Activated naive CD8-positive, alpha-beta T cell treated with anti-CD3 and anti-CD28 coated beads, Interleukin-2, amount 50 U/mL, for 24 hours (primary cell): ENCODE results near the gene FBXL15.

Experiments used
- ATAC-seq: fragments of 150-1000 bp; cut with Tn5 transposase; one replicate; pipeline ENCODE4 v1.10.0; 2021
- DNase-seq: peaks from one replicate; pipeline ENCODE4 v3.0.0; 2021
- H3K27ac Mint-ChIP-seq: one replicate; pipeline ENCODE4 v1.8.0; 2021; ENCODE audit warnings: mild to moderate bottlenecking, mixed read lengths
- H3K27me3 Mint-ChIP-seq: one replicate; pipeline ENCODE4 v1.8.0; 2021; ENCODE audit warnings: mixed read lengths
- H3K36me3 Mint-ChIP-seq: one replicate; pipeline ENCODE4 v1.8.0; 2021; ENCODE audit warnings: low read depth, mixed read lengths
- H3K4me1 Mint-ChIP-seq: one replicate; pipeline ENCODE4 v1.8.0; 2021; ENCODE audit warnings: mixed read lengths
- H3K4me3 Mint-ChIP-seq: one replicate; pipeline ENCODE4 v1.8.0; 2021; ENCODE audit warnings: mild to moderate bottlenecking, moderate library complexity, mixed read lengths
- H3K9me3 Mint-ChIP-seq: one replicate; pipeline ENCODE4 v1.8.0; 2021; ENCODE audit warnings: mixed read lengths

FBXL15 gene

GRCh38 chr10:102413053-102413705 is 7.5 kb upstream of the FBXL15 start:
- ATAC-seq (peak; percentile 34), DNase-seq (peak; percentile 62)
- Mint-ChIP-seq H3K4me3 (no peak overlapping the region), H3K9me3 (no peaks in the 10 kb centered on the region), H3K36me3 (no peaks in the 10 kb centered on the region), H3K27ac (no peak overlapping the region), H3K27me3 (peaks cover 41% of the 10 kb centered on the region), H3K4me1 (peaks cover 33% of the 10 kb centered on the region)

GRCh38 chr10:102413806-102414561 is 6.7 kb upstream of the FBXL15 start:
- H3K9me3 Mint-ChIP-seq = no peaks in the 10 kb centered on the region
- H3K36me3 Mint-ChIP-seq = no peaks in the 10 kb centered on the region
- ATAC-seq (no peak), DNase-seq (no peak)
- H3K27me3 Mint-ChIP-seq = peaks cover 42% of the 10 kb centered on the region
- H3K27ac Mint-ChIP-seq = no peak overlapping the region
- no peak overlapping the region for H3K4me3 Mint-ChIP-seq
- peaks cover 35% of the 10 kb centered on the region for H3K4me1 Mint-ChIP-seq

- Mint-ChIP-seq H3K9me3 (no peaks in the 10 kb centered on the region), H3K27me3 (peaks cover 44% of the 10 kb centered on the region), H3K4me1 (peaks cover 37% of the 10 kb centered on the region), H3K4me3 (no peak overlapping the region), H3K27ac (no peak overlapping the region), H3K36me3 (no peaks in the 10 kb centered on the region)
- ATAC-seq (no peak), DNase-seq (no peak)
Observed at GRCh38 chr10:102414749-102415148, 5.9 kb upstream of the FBXL15 start.

- ATAC-seq = no peak
- Mint-ChIP-seq H3K27ac (no peak overlapping the region), H3K9me3 (no peaks in the 10 kb centered on the region), H3K36me3 (peaks cover 2% of the 10 kb centered on the region), H3K4me3 (no peak overlapping the region), H3K4me1 (peaks cover 38% of the 10 kb centered on the region), H3K27me3 (peaks cover 38% of the 10 kb centered on the region)
- no peak for DNase-seq
Observed at GRCh38 chr10:102416283-102416682, 4.4 kb upstream of the FBXL15 start.

GRCh38 chr10:102416695-102417094 is 3.9 kb upstream of the FBXL15 start:
- H3K9me3 Mint-ChIP-seq = no peaks in the 10 kb centered on the region
- DNase-seq = no peak

GRCh38 chr10:102418622-102419268 is 1.9 kb upstream of the FBXL15 start, which contains the start of gene PSD:
TSS of gene PSD (minus strand) at chr10:102418785. CDS start at chr10:102417038, 1,747 bp downstream.
- Mint-ChIP-seq H3K27me3 (peaks cover 30% of the 10 kb centered on the region), H3K4me3 (peak within 1 kb of the TSS; percentile 91), H3K27ac (peak within 1 kb of the TSS; percentile 50), H3K9me3 (no peaks in the 10 kb centered on the region), H3K36me3 (peaks cover 8% of the 10 kb centered on the region), H3K4me1 (peaks cover 39% of the 10 kb centered on the region)
- no peak for DNase-seq
- ATAC-seq = no peak

More at GRCh38 chr10:102416695-102417094, 3.9 kb upstream of the FBXL15 start:
- ATAC-seq = no peak
- Mint-ChIP-seq H3K27me3 (peaks cover 34% of the 10 kb centered on the region), H3K4me1 (peaks cover 35% of the 10 kb centered on the region), H3K4me3 (no peak overlapping the region), H3K27ac (no peak overlapping the region), H3K36me3 (peaks cover 2% of the 10 kb centered on the region)

GRCh38 chr10:102419269-102420180 is 1.1 kb upstream of the FBXL15 start:
- peaks cover 30% of the 10 kb centered on the region for H3K27me3 Mint-ChIP-seq
- peak overlapping the region; percentile 50 for H3K27ac Mint-ChIP-seq
- H3K4me3 Mint-ChIP-seq = peak overlapping the region; percentile 91
- H3K4me1 Mint-ChIP-seq = peaks cover 39% of the 10 kb centered on the region
- no peaks in the 10 kb centered on the region for H3K9me3 Mint-ChIP-seq
- no peak for ATAC-seq
- peaks cover 8% of the 10 kb centered on the region for H3K36me3 Mint-ChIP-seq
- DNase-seq = peak; percentile 77

- Mint-ChIP-seq H3K27me3 (peaks cover 30% of the 10 kb centered on the region), H3K27ac (peak overlapping the region; percentile 97), H3K4me1 (peaks cover 39% of the 10 kb centered on the region), H3K36me3 (peaks cover 8% of the 10 kb centered on the region), H3K4me3 (peak overlapping the region; percentile 91), H3K9me3 (no peaks in the 10 kb centered on the region)
- DNase-seq = no peak
- ATAC-seq = no peak
Observed at GRCh38 chr10:102420181-102420713, 389 bp upstream of the FBXL15 start.

GRCh38 chr10:102421507-102421756 is 796 bp downstream of the FBXL15 start:
- Mint-ChIP-seq H3K4me3 (peak overlapping the region; percentile 91), H3K27me3 (peaks cover 25% of the 10 kb centered on the region), H3K36me3 (peaks cover 8% of the 10 kb centered on the region), H3K9me3 (no peaks in the 10 kb centered on the region), H3K4me1 (peaks cover 43% of the 10 kb centered on the region), H3K27ac (peak overlapping the region; percentile 97)
- ATAC-seq (no peak), DNase-seq (no peak)

- DNase-seq (no peak), ATAC-seq (peak; percentile 3)
- Mint-ChIP-seq H3K27me3 (peaks cover 24% of the 10 kb centered on the region), H3K4me3 (peak overlapping the region; percentile 91), H3K9me3 (no peaks in the 10 kb centered on the region), H3K4me1 (peaks cover 48% of the 10 kb centered on the region), H3K27ac (peak overlapping the region; percentile 97), H3K36me3 (peaks cover 8% of the 10 kb centered on the region)
Observed at GRCh38 chr10:102421757-102422512, 1.3 kb downstream of the FBXL15 start.

GRCh38 chr10:102422545-102423129 is 2.0 kb downstream of the FBXL15 start:
- peaks cover 55% of the 10 kb centered on the region for H3K4me1 Mint-ChIP-seq
- no peaks in the 10 kb centered on the region for H3K9me3 Mint-ChIP-seq
- peak overlapping the region; percentile 49 for H3K27ac Mint-ChIP-seq
- DNase-seq = peak; percentile 73
- peaks cover 8% of the 10 kb centered on the region for H3K36me3 Mint-ChIP-seq
- H3K27me3 Mint-ChIP-seq = peaks cover 17% of the 10 kb centered on the region
- peak overlapping the region; percentile 91 for H3K4me3 Mint-ChIP-seq
- ATAC-seq = peak; percentile 11

GRCh38 chr10:102423372-102423968 is 2.8 kb downstream of the FBXL15 start:
- ATAC-seq = no peak
- DNase-seq = no peak
- H3K27me3 Mint-ChIP-seq = peaks cover 9% of the 10 kb centered on the region
- no peak overlapping the region for H3K27ac Mint-ChIP-seq
- peaks cover 53% of the 10 kb centered on the region for H3K4me1 Mint-ChIP-seq
- peak overlapping the region; percentile 21 for H3K4me3 Mint-ChIP-seq
- peaks cover 8% of the 10 kb centered on the region for H3K36me3 Mint-ChIP-seq
- no peaks in the 10 kb centered on the region for H3K9me3 Mint-ChIP-seq

- H3K4me1 Mint-ChIP-seq = peaks cover 49% of the 10 kb centered on the region
- H3K4me3 Mint-ChIP-seq = no peak overlapping the region
- H3K36me3 Mint-ChIP-seq = peaks cover 8% of the 10 kb centered on the region
- H3K27me3 Mint-ChIP-seq = peaks cover 5% of the 10 kb centered on the region
- no peaks in the 10 kb centered on the region for H3K9me3 Mint-ChIP-seq
- no peak overlapping the region for H3K27ac Mint-ChIP-seq
- ATAC-seq = no peak
- no peak for DNase-seq
Observed at GRCh38 chr10:102424145-102424544, 3.5 kb downstream of the FBXL15 start.
